Small intestine (tissue), 7 donors: ENCODE results near the gene LRP1B. TPM values are rescaled to one million over a fixed set of nuclear protein-coding genes. Genes with fewer than 3 reads are reported as not detected.
"Not testable (repeated sequence)": the region's sequence is repeated elsewhere in the genome, so short reads cannot be mapped to it uniquely, and the experiment has no call there.

ENCODE experiments used
- DNase-seq, 2 donors: peaks; one replicate each; pipeline versions ENCODE4 v3.0.0 to v3.0.0-alpha.2; 2013
- FAIRE-seq: peaks from 2 replicates; lab custom pipeline; 2012; peaks lifted over from hg19 to GRCh38; lab: Jason Lieb, UNC
- H3K27ac ChIP-seq, 3 donors: one replicate each; pipeline ENCODE4 v1.5.1; 2013; ENCODE audit warnings: low read length in 2 of 3, mild to moderate bottlenecking in 2 of 3, control low read depth in 1 of 3, inconsistent platforms in 1 of 3, low read depth in 1 of 3, moderate library complexity in 1 of 3
- H3K27me3 ChIP-seq, 3 donors: one replicate each; pipeline ENCODE4 v1.6.1; 2013; ENCODE audit warnings: low read length in 3 of 3, inconsistent platforms in 1 of 3; ENCODE audit not compliant: control insufficient read depth in 3 of 3, insufficient read depth in 3 of 3
- H3K36me3 ChIP-seq, 3 donors: one replicate each; pipeline ENCODE4 v1.6.1; 2013; ENCODE audit warnings: low read length in 3 of 3, inconsistent platforms in 1 of 3, low read depth in 1 of 3, mild to moderate bottlenecking in 1 of 3, moderate library complexity in 1 of 3; ENCODE audit not compliant: control insufficient read depth in 3 of 3, insufficient read depth in 2 of 3
- H3K4me1 ChIP-seq, 3 donors: one replicate each; pipeline ENCODE4 v1.6.1; 2013; ENCODE audit warnings: low read length in 2 of 3, inconsistent platforms in 1 of 3, low read depth in 1 of 3, mild to moderate bottlenecking in 1 of 3, moderate library complexity in 1 of 3; ENCODE audit not compliant: control insufficient read depth in 3 of 3, insufficient read depth in 2 of 3
- H3K4me3 ChIP-seq, 3 donors: one replicate each; pipeline ENCODE4 v1.5.1; 2013; ENCODE audit warnings: low read length in 3 of 3, control low read depth in 1 of 3, inconsistent platforms in 1 of 3, low read depth in 1 of 3, mild to moderate bottlenecking in 1 of 3, moderate library complexity in 1 of 3
- H3K9me3 ChIP-seq, 2 donors: one replicate each; pipeline ENCODE4 v1.6.1; 2013; ENCODE audit warnings: low read depth in 1 of 2, low read length in 1 of 2; ENCODE audit not compliant: control insufficient read depth in 2 of 2, insufficient read depth in 1 of 2
- WGBS, 3 donors: extraction: QIAGEN DNeasy Blood & Tissue Kit; methylation state at CpG; one replicate each; pipeline ENCODE4 v1.1.7; 2013; 5-methylcytosine and 5-hydroxymethylcytosine counted together
- polyA plus RNA-seq, 4 donors: library from polyadenylated mRNA; stranded (reverse) in 3 of 4; unstranded in 1 of 4; fragments of 200-250 nt in 3 of 4; fragments of 120-200 nt in 1 of 4; gene quantifications; one replicate each; pipeline versions ENCODE4 v1.2.1 to v1.2.3, GENCODE V29; 2013
- donor health status: healthy with polysubstance abuse.
- donor health status: control.
- donor health status: control.
- donor health status: Bipolar disorder and iron deficiency.
- donor health status: healthy.

The LRP1B gene
- polyA plus RNA-seq, 4 donors, result 0.07 to 0.64 TPM; not detected in 2

GRCh38 chr2:142100139-142100873 is 30.5 kb downstream of the LRP1B start:
- DNase-seq (no peak), FAIRE-seq (no peak)
- Histone ChIP-seq H3K27me3 (no peaks in the 10 kb centered on the region), H3K9me3 (no peaks in the 10 kb centered on the region), H3K4me1 (no peaks in the 10 kb centered on the region), H3K36me3 (no peaks in the 10 kb centered on the region), H3K27ac (no peak overlapping the region), H3K4me3 (no peak overlapping the region)
- WGBS, 3 donors, result 58 to 75% (median 63%) methylated on average over 4 of the region's 4 CpGs

DNA sequence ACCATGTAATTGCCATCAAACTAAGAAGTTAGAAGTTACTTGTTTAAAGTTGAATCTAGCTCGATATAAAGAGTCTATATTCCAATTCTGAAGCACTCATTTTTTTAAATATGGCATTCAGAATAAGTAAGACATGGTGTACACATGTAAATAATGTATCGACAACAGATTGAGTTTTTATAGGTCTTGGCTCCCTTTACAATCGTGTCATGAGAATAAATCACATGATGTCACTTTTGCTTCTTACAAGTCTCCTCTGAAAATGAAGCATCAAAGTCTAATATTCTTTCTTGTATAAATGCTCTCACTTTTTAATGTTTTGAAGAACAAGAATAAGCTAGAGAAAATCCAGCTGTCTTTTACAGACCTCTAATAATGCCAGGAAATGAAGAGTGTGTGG is 33.1 kb downstream of the LRP1B start:
- WGBS, 3 donors, result 65 to 72% (median 67%) methylated on average over 3 of the region's 3 CpGs

DNA sequence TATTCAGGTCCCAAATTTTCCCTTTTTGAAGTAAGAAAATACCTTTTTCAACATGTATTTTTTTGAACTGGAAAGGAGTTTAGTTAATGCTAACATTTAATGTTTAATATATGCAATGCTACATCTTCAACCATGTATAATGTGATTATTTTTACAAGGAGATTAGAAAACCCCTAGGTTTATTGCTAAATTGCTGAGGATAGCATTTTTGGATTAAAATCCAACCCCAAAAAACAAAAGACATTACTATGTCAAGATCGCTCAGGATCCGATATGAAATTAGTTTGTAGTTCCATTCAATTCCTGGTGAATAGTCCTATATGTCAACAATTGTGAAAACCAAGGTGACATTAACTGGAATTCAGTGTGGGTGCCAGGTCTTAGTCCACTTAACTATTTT is 35.2 kb downstream of the LRP1B start:
- FAIRE-seq (no peak), DNase-seq (no peak)
- Histone ChIP-seq H3K27me3 (no peaks in the 10 kb centered on the region), H3K9me3 (no peaks in the 10 kb centered on the region), H3K4me1 (no peaks in the 10 kb centered on the region), H3K4me3 (no peak overlapping the region), H3K27ac (no peak overlapping the region), H3K36me3 (no peaks in the 10 kb centered on the region)
- 95 to 97% (median 96%) methylated on average over 2 of the region's 2 CpGs for WGBS, 3 donors

More for the DNA sequence above, 33.1 kb downstream of the LRP1B start:
- no peak overlapping the region for H3K4me3 ChIP-seq
- H3K27me3 ChIP-seq, result no peaks in the 10 kb centered on the region
- FAIRE-seq (no peak), DNase-seq (no peak)
- no peaks in the 10 kb centered on the region for H3K36me3 ChIP-seq
- H3K27ac ChIP-seq, result no peak overlapping the region
- H3K9me3 ChIP-seq, result no peaks in the 10 kb centered on the region
- H3K4me1 ChIP-seq, result no peaks in the 10 kb centered on the region

GRCh38 chr2:142094233-142094632 is 36.6 kb downstream of the LRP1B start:
- FAIRE-seq, result no peak
- no peaks in the 10 kb centered on the region for H3K4me1 ChIP-seq

DNA sequence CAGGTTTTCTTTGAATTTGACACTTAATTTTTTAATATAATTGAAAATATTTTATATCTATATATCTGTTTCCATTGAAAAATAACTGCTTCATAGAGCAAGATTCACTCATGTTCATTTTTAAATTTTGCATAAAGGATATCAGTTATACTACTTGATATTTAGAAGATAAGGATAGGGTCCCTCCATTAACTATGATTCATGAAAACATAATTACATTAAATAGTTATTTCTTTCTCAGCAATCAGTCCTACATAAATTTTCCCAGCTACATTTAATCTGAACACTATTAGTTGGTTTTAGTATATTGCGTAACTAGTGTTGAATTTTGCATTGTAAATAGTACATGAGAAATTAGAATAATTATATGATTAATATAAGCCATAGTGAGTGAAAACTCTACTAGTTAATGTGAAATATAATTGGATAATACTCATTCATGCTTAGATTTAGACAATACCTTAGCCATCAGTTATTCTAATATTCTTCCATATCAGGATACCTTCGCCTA is 42.7 kb downstream of the LRP1B start:
- H3K9me3 ChIP-seq, result no peaks in the 10 kb centered on the region
- H3K27me3 ChIP-seq, result no peaks in the 10 kb centered on the region
- H3K27ac ChIP-seq, result no peak overlapping the region
- H3K4me1 ChIP-seq, result no peaks in the 10 kb centered on the region
- WGBS, 3 donors, result 82 to 91% (median 90%) methylated on average over 2 of the region's 2 CpGs
- FAIRE-seq (no peak), DNase-seq (no peak)
- no peak overlapping the region for H3K4me3 ChIP-seq
- H3K36me3 ChIP-seq, result no peaks in the 10 kb centered on the region

More at GRCh38 chr2:142094233-142094632, 36.6 kb downstream of the LRP1B start:
- no peak for DNase-seq
- Histone ChIP-seq H3K36me3 (no peaks in the 10 kb centered on the region), H3K27me3 (no peaks in the 10 kb centered on the region), H3K27ac (no peak overlapping the region), H3K4me3 (no peak overlapping the region), H3K9me3 (no peaks in the 10 kb centered on the region)
- WGBS, 3 donors, result 59 to 67% (median 63%) methylated on average over 2 of the region's 2 CpGs

GRCh38 chr2:142087585-142087984 is 43.2 kb downstream of the LRP1B start:
- not testable (repeated sequence) for H3K27ac ChIP-seq, DNase-seq, H3K27me3 ChIP-seq, H3K4me1 ChIP-seq, H3K36me3 ChIP-seq, H3K4me3 ChIP-seq, H3K9me3 ChIP-seq
- WGBS, 3 donors, result 37 to 57% (median 45%) methylated on average over 2 of the region's 2 CpGs
- peak; percentile 15 for FAIRE-seq

DNA sequence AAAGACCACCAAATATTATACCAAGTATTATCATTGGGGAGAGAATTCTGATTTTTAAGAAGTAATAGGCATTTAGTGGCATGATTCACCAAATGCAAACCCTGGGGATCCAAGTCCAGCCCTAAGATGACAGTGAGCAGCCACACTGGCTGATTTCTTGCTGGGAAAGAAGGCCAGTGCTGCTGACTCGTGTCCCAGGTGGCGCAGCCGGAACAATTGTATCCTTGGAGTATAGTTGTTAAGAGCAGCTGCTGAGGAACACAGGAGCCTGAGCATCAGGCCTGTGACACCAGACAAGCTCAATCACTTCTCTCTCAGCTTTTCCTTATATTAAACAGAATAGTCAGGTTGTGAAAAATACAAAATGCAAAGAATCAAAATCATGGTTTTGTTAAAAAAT is 48.4 kb downstream of the LRP1B start:
- no peak overlapping the region for H3K27ac ChIP-seq
- 72 to 81% (median 79%) methylated on average over 3 of the region's 3 CpGs for WGBS, 3 donors
- no peaks in the 10 kb centered on the region for H3K4me1 ChIP-seq
- FAIRE-seq (no peak), DNase-seq (no peak)
- no peaks in the 10 kb centered on the region for H3K9me3 ChIP-seq
- no peaks in the 10 kb centered on the region for H3K36me3 ChIP-seq
- H3K27me3 ChIP-seq, result no peaks in the 10 kb centered on the region
- H3K4me3 ChIP-seq, result no peak overlapping the region

- WGBS, 3 donors, result 28 to 52% (median 38%) methylated on average over 2 of the region's 2 CpGs
- FAIRE-seq (no peak), DNase-seq (no peak)
- H3K9me3 ChIP-seq, result no peaks in the 10 kb centered on the region
- H3K27me3 ChIP-seq, result no peaks in the 10 kb centered on the region
- no peaks in the 10 kb centered on the region for H3K4me1 ChIP-seq
- H3K27ac ChIP-seq, result no peak overlapping the region
- H3K4me3 ChIP-seq, result no peak overlapping the region
- H3K36me3 ChIP-seq, result no peaks in the 10 kb centered on the region
Observed at GRCh38 chr2:142076317-142076716, 54.5 kb downstream of the LRP1B start.
